ENCODE data around the gene SLCO2B1. TPM values are rescaled to one million over a fixed set of nuclear protein-coding genes. Genes with fewer than 3 reads are reported as not detected.
A peak's percentile ranks its signal among the peaks of the same experiment; 100 is the strongest.

Gene SLCO2B1
- total and polyA plus RNA-seq, 4 donors = 52.7 to 184 (median 135) TPM

DNA sequence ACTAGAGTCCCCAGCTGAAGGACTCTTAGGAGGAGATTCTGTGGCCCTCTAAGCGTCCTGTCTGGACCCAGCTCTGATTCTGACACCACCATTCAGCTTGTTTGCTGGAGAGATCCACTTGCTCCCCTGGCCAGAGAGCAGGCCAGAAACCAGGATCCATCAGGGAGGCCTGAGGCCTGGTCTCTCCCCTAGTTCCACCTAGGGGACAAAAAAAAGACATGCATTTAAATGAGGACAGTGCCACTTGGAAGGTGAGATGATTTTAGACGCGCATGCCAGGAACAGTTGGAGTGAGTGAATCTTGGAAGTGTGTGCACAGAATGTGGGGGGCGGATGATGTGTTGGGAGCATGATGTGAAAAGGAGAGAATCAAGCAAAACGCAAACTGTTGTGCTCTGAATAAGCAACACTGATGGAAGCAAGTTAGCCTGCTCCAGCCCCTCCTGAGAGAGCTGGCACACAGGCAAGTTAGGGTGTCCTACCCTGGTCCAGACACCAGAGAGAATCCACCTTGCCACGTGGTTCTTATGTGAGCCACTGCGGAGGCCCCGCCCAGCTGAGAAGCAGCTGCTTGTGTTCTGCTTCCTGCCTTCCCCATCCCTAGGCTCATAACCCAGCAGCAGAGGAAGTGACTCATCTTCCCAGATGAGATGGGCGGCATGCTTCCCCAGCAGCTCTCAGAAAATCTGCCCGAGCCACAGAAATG is 8.0 kb upstream of the SLCO2B1 start:
- Histone ChIP-seq H3K9ac (ENCODE audit: low read depth in 1 of 2, low read length in 2 of 2) (no peak overlapping the region), H3K36me3 (ENCODE audit: control insufficient read depth in 4 of 4, insufficient read depth in 3 of 4, low read depth in 1 of 4, low read length in 3 of 4) (no peaks in the 10 kb centered on the region), H3K27me3 (ENCODE audit: control insufficient read depth in 4 of 4, insufficient read depth in 4 of 4, low read length in 3 of 4) (no peaks in the 10 kb centered on the region), H3K27ac (ENCODE audit: low read depth in 1 of 2, low read length in 2 of 2) (no peak overlapping the region), H3K9me3 (ENCODE audit: control insufficient read depth in 4 of 4, low read length in 3 of 4) (no peaks in the 10 kb centered on the region), H3K4me1 (ENCODE audit: control insufficient read depth in 4 of 4, insufficient read depth in 4 of 4, low read length in 3 of 4) (peaks cover 0 to 14% (median 1%) of the 10 kb centered on the region in 4 donors), H3K4me3 (ENCODE audit: low read depth in 1 of 3, low read length in 3 of 3) (no peak overlapping the region)
- no peak for DNase-seq (ENCODE audit: low spot score)
- TF ChIP-seq FOXA1 (IDR thresholded peaks at IDR 0.05) (no peak), SP1 (IDR thresholded peaks at IDR 0.05) (no peak), HNF4A (conservative IDR thresholded peaks at IDR 0.05) (no peak), RAD21 (IDR thresholded peaks at IDR 0.05) (peak; percentile 24 to 39), FOXA2 (IDR thresholded peaks at IDR 0.05) (no peak), TAF1 (conservative IDR thresholded peaks at IDR 0.05) (no peak), JUND (IDR thresholded peaks at IDR 0.05) (peak; percentile 90 to 91), NR2F2 (IDR thresholded peaks at IDR 0.05) (no peak), RXRA (IDR thresholded peaks at IDR 0.05) (no peak), EGR1 (IDR thresholded peaks at IDR 0.05; ENCODE audit: low read depth in 2 of 2) (no peak), CTCF (IDR thresholded peaks at IDR 0.05; ENCODE audit: low read depth, low read length, missing input control) (no peak), ATF3 (IDR thresholded peaks at IDR 0.05) (no peak), HNF4G (IDR thresholded peaks at IDR 0.05) (no peak), GABPA (IDR thresholded peaks at IDR 0.05 in 1 of 2, conservative IDR thresholded peaks at IDR 0.05 in 1 of 2) (no peak)
- TF ChIP-seq, protein P1, sequence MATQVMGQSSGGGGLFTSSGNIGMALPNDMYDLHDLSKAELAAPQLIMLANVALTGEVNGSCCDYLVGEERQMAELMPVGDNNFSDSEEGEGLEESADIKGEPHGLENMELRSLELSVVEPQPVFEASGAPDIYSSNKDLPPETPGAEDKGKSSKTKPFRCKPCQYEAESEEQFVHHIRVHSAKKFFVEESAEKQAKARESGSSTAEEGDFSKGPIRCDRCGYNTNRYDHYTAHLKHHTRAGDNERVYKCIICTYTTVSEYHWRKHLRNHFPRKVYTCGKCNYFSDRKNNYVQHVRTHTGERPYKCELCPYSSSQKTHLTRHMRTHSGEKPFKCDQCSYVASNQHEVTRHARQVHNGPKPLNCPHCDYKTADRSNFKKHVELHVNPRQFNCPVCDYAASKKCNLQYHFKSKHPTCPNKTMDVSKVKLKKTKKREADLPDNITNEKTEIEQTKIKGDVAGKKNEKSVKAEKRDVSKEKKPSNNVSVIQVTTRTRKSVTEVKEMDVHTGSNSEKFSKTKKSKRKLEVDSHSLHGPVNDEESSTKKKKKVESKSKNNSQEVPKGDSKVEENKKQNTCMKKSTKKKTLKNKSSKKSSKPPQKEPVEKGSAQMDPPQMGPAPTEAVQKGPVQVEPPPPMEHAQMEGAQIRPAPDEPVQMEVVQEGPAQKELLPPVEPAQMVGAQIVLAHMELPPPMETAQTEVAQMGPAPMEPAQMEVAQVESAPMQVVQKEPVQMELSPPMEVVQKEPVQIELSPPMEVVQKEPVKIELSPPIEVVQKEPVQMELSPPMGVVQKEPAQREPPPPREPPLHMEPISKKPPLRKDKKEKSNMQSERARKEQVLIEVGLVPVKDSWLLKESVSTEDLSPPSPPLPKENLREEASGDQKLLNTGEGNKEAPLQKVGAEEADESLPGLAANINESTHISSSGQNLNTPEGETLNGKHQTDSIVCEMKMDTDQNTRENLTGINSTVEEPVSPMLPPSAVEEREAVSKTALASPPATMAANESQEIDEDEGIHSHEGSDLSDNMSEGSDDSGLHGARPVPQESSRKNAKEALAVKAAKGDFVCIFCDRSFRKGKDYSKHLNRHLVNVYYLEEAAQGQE (IDR thresholded peaks at IDR 0.05) = no peak
- TF ChIP-seq, protein P2, sequence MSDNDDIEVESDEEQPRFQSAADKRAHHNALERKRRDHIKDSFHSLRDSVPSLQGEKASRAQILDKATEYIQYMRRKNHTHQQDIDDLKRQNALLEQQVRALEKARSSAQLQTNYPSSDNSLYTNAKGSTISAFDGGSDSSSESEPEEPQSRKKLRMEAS (IDR thresholded peaks at IDR 0.05) = no peak
- 59% methylated on average over 10 of the region's 10 CpGs for WGBS

- Histone ChIP-seq H3K36me3 (ENCODE audit: control insufficient read depth in 4 of 4, insufficient read depth in 3 of 4, low read depth in 1 of 4, low read length in 3 of 4) (no peaks in the 10 kb centered on the region), H3K9ac (ENCODE audit: low read depth in 1 of 2, low read length in 2 of 2) (no peak overlapping the region), H3K27me3 (ENCODE audit: control insufficient read depth in 4 of 4, insufficient read depth in 4 of 4, low read length in 3 of 4) (no peaks in the 10 kb centered on the region), H3K27ac (ENCODE audit: low read depth in 1 of 2, low read length in 2 of 2) (no peak overlapping the region), H3K4me1 (ENCODE audit: control insufficient read depth in 4 of 4, insufficient read depth in 4 of 4, low read length in 3 of 4) (peaks cover 0 to 14% (median 1%) of the 10 kb centered on the region in 4 donors), H3K9me3 (ENCODE audit: control insufficient read depth in 4 of 4, low read length in 3 of 4) (no peaks in the 10 kb centered on the region), H3K4me3 (ENCODE audit: low read depth in 1 of 3, low read length in 3 of 3) (no peak overlapping the region)
- DNase-seq (ENCODE audit: low spot score) = no peak
- WGBS = 59% methylated on average over 6 of the region's 6 CpGs
- no peak for TF ChIP-seq RXRA (IDR thresholded peaks at IDR 0.05)
- no peak for TF ChIP-seq YY1 (IDR thresholded peaks at IDR 0.05)
- TF ChIP-seq HNF4G (IDR thresholded peaks at IDR 0.05) = no peak
- TF ChIP-seq NR2F2 (IDR thresholded peaks at IDR 0.05) = no peak
- TF ChIP-seq, protein P1 (IDR thresholded peaks at IDR 0.05) = no peak
- TF ChIP-seq JUND (IDR thresholded peaks at IDR 0.05) = no peak
- TF ChIP-seq ZBTB33 (IDR thresholded peaks at IDR 0.05) = no peak
Measured at GRCh38 chr11:75143420-75143731, 7.5 kb upstream of the SLCO2B1 start.

Measured in liver (tissue), 9 donors.